Hematopoietic multipotent progenitor cell (in vitro differentiated cells): ENCODE results near the gene PIK3CG. TPM values are rescaled to one million over a fixed set of nuclear protein-coding genes. Genes with fewer than 3 reads are reported as not detected.

ENCODE experiments used
- DNase-seq, 3 donors: peaks; one replicate each; pipeline ENCODE4 v3.0.0-alpha.2; 2011 to 2015; ENCODE audit warnings: low read depth in 2 of 3, low spot score in 2 of 3
- total RNA-seq: library from RNA; depleted of rRNA; stranded (reverse); fragments of >200 nt; gene quantifications from one replicate; pipeline ENCODE4 v1.2.3, GENCODE V29; 2012

The PIK3CG gene
- total RNA-seq, 1 donor: 51.2 TPM

DNA sequence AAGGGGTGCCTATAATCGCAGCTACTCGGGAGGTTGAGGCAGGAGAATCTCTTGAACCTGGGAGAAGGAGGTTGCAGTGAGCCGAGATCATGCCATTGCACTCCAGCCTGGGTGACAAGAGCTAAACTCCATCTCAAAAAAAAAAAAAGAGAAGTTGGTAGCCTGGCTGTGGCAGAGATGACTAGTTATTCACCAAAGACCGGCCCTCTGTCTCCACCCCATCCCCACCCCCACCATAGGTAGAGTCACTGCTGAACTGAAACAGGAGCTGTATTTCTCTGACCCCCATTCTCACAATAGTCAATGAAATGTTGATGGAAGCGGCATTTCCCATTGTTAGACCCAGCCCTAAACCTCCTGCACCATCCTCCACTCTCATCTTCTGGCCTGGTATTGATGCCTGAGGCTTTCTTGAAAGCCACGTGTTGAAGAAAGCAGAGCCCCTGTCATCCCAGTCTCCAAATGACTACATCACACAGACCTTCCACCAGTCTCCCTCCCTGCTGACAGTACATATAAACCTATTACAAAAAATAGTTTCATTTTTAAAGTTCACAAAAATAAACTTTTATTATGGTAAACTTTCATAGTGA, 9.4 kb upstream of the PIK3CG start:
- DNase-seq: no peak

DNA sequence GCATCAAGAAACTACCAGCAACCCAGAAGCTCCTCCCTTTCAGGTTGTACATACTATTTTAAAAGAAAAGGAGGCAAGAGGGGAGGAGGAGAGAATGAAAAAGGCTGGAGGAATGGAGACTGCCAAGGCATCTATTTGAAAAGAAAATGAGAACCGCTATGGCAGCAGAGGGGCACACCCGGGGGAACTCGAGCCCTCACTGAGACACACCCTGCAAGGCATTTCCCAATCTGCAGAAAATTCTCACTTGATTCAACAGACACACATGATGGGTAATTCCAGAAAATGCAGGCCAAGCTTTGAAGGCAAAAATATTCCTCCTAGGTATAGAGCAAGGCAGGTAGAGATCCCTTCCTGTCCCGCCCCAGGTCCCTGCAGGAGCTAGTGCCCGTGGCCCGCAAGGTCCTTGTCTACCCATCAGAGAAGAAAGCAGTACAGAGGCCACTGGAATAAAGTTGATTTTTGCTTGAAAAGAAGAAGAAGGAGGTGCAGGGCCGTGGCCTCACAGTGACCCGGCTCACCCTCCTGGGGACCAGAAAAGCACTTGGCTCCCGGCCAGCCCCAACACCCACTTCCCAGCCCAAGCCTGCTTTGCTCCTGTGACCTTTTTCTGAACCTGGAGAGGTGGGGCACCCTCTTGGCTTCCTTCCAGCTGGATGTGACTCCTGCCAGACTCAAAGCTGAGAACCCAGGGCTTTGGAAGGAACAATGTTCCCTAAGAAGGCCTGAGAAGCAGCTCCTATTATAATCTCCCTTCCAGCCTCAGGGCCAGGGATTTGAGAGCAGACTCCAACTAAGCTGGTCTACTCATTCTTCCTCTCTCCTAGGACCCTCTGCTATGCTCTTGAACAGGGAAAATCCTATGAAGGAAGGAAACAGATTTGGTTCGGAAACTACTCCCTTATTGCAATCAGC, 6.2 kb upstream of the PIK3CG start:
- peak in 2 of 3 donors; percentile 34 to 61 for DNase-seq

DNA sequence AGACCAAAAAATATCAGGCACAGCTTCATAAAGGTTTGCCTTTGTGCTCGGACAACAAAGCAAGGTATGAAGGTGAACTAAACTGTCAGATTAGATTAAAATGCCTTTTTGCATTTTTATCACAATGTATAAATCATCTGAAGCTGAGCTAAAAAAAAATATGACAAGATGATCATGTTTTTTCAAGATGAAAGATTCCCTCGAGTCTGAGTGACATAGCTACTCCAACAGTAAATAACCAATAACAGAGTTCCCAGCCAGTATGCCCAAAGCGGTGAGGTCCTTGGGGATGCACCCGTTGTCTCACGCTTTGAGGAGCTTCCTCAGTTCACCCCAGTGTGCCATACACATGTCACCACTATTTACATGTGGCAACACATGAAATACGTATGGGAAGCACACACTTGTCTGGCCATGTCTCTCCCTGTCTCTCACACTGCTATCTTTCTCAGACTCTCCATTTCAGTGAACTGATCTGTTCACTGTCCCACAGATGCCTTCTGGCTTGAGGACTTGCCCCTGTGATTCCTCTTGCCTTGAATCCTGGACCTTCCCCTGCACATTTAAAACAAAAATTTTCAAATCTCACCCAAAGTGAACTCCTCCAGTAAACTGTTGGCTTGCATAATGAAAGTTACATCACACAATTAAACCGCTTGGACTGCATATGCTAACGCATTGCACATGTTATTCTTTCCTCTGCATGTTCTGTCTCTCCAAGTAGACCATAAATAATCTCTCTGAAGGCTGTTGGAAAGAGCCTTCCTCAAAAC, 2.6 kb upstream of the PIK3CG start:
- DNase-seq: peak in 1 of 3 donors; percentile 28

DNA sequence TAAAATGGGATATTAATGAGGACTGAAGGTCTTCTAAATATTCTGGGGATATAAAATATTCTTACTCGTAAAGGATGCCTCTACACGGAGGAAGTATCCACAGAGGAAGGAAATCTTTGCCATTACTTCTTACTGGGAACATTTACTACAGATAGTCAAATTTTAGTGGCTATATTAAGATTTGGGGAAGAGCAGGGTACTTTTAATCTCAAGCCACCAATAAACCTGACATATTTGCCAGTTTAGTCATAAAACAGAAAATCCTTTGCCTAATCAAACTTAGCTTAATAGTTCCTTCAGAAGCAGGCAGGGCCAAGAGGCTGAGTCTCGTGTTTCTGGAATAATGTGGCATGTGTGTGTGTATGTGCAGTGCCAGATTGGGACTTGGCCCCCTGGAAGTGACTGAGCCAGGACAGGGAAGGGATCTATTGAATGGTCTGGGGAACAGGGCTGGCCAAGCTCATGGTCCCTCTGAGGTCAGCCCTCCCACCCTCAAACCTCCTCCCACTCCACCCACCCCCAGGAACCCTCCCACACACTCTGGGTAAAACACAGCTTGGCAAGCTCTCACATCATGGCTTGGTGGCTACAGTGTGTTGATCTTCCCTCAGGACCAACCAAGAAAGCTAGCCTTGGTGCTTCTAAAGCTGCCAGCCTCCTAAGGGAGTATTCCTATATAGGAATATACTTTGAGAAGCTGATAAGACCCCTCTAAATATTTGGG, 1.6 kb upstream of the PIK3CG start:
- DNase-seq: no peak

GRCh38 chr7:106864298-106865081, 592 bp upstream of the PIK3CG start:
- DNase-seq: peak in 1 of 3 donors; percentile 47

GRCh38 chr7:106866298-106867281, 1.5 kb downstream of the PIK3CG start:
- peak in 2 of 3 donors; percentile 37 to 54 for DNase-seq

- no peak for DNase-seq
These were observed 2.7 kb downstream of the PIK3CG start for GRCh38 chr7:106867641-106868351.

DNA sequence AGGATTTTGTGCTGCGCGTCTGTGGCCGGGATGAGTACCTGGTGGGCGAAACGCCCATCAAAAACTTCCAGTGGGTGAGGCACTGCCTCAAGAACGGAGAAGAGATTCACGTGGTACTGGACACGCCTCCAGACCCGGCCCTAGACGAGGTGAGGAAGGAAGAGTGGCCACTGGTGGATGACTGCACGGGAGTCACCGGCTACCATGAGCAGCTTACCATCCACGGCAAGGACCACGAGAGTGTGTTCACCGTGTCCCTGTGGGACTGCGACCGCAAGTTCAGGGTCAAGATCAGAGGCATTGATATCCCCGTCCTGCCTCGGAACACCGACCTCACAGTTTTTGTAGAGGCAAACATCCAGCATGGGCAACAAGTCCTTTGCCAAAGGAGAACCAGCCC, 3.3 kb downstream of the PIK3CG start:
- DNase-seq: no peak

- no peak for DNase-seq
These were observed 4.9 kb downstream of the PIK3CG start for GRCh38 chr7:106869954-106870353.

DNA sequence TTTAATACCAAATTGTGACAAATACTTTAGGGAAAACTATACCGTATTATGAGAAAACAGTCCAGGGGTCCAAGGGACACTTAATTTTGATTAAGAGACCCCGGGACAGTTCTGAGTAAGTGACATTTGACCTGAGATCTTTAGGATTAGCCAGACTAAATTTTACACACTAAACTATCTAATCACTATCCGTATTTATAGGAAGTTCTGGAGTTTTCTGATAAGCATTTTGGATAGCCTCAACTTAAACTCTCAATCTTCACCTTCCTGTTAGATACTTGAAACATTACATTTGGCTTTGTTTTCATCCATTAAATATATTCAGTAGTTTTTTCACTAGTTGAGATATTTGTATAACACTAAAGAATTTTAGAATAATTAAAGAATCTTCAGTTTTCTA, 5.4 kb downstream of the PIK3CG start:
- no peak for DNase-seq

DNA sequence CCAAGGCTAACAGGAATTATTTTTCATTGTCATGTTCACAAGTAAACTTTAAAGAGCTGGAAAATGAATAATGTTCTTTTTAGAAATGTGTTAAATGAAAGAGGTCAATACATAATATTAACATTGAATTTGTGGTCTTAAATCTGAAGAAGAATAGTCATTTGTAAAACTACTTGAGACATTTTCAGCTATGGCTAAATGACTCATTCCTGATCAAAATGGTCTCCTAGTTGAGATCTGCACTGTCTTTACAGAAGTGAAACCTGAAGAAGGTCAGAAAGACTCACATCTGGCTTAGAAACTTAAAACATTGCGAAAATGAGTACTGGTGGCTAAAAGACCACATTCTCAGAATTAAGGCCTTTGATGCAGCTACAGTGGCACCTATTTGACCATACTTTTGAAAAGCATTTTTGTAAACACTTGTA, 5.9 kb downstream of the PIK3CG start:
- DNase-seq: peak in 2 of 3 donors; percentile 36 to 46

DNA sequence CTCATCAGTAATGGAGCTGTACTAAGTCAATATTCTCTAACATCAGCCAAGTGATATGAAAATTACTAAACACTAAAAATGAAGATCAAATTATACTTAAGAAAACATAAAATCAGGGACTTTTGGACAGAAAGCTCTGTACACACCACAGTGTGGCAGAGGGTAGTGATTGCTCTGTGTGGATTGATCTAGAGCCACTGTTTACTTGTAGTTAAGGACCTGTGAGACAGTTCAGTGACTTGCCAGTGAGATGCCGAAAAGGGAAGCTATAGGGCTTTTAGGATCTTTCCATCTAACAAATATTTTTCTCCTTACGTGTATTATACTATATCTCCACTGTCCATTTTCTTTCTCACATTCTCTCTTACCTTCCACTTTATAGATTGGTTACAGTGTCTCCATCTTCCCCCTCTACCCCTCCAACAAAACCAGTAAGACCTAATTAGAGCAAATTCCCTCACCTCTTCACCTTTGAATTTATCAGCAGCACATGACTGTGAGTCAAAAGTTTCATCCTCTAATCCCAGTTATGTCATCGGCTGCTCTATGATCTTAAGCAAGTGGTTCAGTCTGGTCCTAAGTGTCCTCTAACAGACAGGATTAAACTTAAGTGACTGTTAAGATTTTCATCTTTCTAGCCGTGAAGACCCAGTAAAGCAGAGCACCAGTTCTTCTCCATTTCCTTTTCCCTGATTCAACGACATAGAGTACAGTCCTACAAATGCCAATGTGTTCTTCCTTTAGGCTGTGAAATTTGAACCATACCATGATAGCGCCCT, 6.9 kb downstream of the PIK3CG start:
- peak in 1 of 3 donors; percentile 31 for DNase-seq

- DNase-seq: no peak
These were observed 7.7 kb downstream of the PIK3CG start for GRCh38 chr7:106872763-106873162.

GRCh38 chr7:106874076-106874475, 9.0 kb downstream of the PIK3CG start:
- peak in 1 of 3 donors; percentile 7 for DNase-seq

- DNase-seq: no peak
These were observed 10.4 kb downstream of the PIK3CG start for GRCh38 chr7:106875508-106875907.

GRCh38 chr7:106878748-106879439, 13.8 kb downstream of the PIK3CG start:
- DNase-seq: no peak

DNA sequence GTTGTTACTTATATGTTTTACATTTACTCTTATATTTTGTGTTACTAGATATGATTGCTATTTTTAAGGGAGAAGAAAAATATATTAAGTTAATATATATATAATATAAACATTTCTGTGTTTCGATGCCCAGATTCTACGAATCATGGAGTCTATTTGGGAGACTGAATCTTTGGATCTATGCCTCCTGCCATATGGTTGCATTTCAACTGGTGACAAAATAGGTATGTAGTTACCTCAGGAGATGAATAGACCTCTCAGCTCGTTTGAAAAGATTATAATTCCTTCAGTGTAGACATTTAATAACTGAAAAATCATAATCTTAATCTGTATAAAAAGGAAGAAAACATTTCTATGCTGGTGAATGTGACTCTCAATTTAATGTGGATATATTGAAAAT, 16.9 kb downstream of the PIK3CG start:
- DNase-seq: no peak
